Transverse colon (tissue), 4 donors: ENCODE measurements around the gene GPC2.

Experiments
- CTCF ChIP-seq, 5 experiments: fragments of 200-600 bp in 3 of 5; fragments of 450-650 bp in 2 of 5; sonication (generic) in 3 of 5; IDR thresholded peaks; 1 replicate in 2 of 5; 2 replicates in 3 of 5; pipeline ENCODE4 v1.5.1; 2016 to 2017; ENCODE audit warnings: antibody characterized with exemption in 5 of 5, inconsistent platforms in 3 of 5, mild to moderate bottlenecking in 2 of 5, moderate library complexity in 1 of 5
- POLR2A ChIP-seq: fragments of 450-650 bp; IDR thresholded peaks from one replicate; pipeline ENCODE4 v1.6.1; 2016; ENCODE audit warnings: antibody characterized with exemption, mild to moderate bottlenecking, moderate library complexity
- POLR2AphosphoS5 ChIP-seq, 3 donors: sonication (generic); formaldehyde crosslinking; IDR thresholded peaks; one replicate each; pipeline ENCODE4 v1.6.1; 2016; ENCODE audit warnings: antibody characterized with exemption in 3 of 3

GRCh38 chr7:100154651-100155491 lies 22.3 kb downstream of the GPC2 start:
- TF ChIP-seq CTCF (IDR thresholded peaks at IDR 0.05) (no peak), POLR2AphosphoS5 (IDR thresholded peaks at IDR 0.05) (peak in 1 of 3 donors; percentile 6), POLR2A (peak; percentile 22)
